ENCODE data around the gene SCUBE2. TPM values are rescaled to one million over a fixed set of nuclear protein-coding genes. Genes with fewer than 3 reads are reported as not detected.

The SCUBE2 gene
- total and polyA plus RNA-seq, 4 donors: 0.14 to 1.4 (median 0.42) TPM; not detected in 1

DNA sequence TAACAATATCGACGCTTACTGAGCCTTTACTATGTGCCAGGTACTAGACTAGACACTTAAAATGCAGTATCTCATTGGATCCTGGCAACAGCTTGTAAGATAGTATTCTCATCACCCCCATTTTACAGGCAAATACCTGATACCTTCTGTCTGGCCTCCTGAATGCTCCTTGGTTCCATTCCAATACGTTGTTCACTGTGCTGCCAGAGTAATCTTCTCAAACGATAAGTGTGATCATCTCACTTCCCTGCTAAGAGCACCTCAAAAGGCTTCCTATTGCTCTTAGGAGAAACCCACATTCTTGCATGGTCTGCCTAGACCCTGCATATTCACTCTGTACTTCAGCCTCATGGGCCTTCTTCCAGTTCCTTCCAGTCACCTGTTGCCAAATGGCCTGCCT lies 86.3 kb downstream of the SCUBE2 start:
- peaks cover 7 to 14% (median 10%) of the 10 kb centered on the region in 4 donors for H3K4me1 ChIP-seq (ENCODE audit: control insufficient read depth in 4 of 4, insufficient read depth in 4 of 4, low read length in 3 of 4)
- no peak for DNase-seq (ENCODE audit: low spot score)
- H3K4me3 ChIP-seq (ENCODE audit: low read depth in 1 of 3, low read length in 3 of 3): no peak overlapping the region

GRCh38 chr11:9004183-9004926 lies 87.0 kb downstream of the SCUBE2 start:
- 13% methylated on average over 69 of the region's 69 CpGs for WGBS
- H3K9me3 ChIP-seq (ENCODE audit: control insufficient read depth in 4 of 4, low read length in 3 of 4): no peaks in the 10 kb centered on the region
- H3K9ac ChIP-seq (ENCODE audit: low read depth in 1 of 2, low read length in 2 of 2): no peak overlapping the region
- H3K27ac ChIP-seq (ENCODE audit: low read depth in 1 of 2, low read length in 2 of 2): no peak overlapping the region
- peaks cover 0 to 10% (median 5%) of the 10 kb centered on the region in 4 donors for H3K27me3 ChIP-seq (ENCODE audit: control insufficient read depth in 4 of 4, insufficient read depth in 4 of 4, low read length in 3 of 4)
- H3K36me3 ChIP-seq (ENCODE audit: control insufficient read depth in 4 of 4, insufficient read depth in 3 of 4, low read depth in 1 of 4, low read length in 3 of 4): no peaks in the 10 kb centered on the region
- TF ChIP-seq, protein P1, sequence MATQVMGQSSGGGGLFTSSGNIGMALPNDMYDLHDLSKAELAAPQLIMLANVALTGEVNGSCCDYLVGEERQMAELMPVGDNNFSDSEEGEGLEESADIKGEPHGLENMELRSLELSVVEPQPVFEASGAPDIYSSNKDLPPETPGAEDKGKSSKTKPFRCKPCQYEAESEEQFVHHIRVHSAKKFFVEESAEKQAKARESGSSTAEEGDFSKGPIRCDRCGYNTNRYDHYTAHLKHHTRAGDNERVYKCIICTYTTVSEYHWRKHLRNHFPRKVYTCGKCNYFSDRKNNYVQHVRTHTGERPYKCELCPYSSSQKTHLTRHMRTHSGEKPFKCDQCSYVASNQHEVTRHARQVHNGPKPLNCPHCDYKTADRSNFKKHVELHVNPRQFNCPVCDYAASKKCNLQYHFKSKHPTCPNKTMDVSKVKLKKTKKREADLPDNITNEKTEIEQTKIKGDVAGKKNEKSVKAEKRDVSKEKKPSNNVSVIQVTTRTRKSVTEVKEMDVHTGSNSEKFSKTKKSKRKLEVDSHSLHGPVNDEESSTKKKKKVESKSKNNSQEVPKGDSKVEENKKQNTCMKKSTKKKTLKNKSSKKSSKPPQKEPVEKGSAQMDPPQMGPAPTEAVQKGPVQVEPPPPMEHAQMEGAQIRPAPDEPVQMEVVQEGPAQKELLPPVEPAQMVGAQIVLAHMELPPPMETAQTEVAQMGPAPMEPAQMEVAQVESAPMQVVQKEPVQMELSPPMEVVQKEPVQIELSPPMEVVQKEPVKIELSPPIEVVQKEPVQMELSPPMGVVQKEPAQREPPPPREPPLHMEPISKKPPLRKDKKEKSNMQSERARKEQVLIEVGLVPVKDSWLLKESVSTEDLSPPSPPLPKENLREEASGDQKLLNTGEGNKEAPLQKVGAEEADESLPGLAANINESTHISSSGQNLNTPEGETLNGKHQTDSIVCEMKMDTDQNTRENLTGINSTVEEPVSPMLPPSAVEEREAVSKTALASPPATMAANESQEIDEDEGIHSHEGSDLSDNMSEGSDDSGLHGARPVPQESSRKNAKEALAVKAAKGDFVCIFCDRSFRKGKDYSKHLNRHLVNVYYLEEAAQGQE (IDR thresholded peaks at IDR 0.05): no peak
- TF ChIP-seq FOXA1 (IDR thresholded peaks at IDR 0.05) (no peak), CTCF (IDR thresholded peaks at IDR 0.05; ENCODE audit: low read depth, low read length, missing input control) (no peak), EGR1 (IDR thresholded peaks at IDR 0.05; ENCODE audit: low read depth in 2 of 2) (no peak), HNF4A (conservative IDR thresholded peaks at IDR 0.05) (no peak)
- DNase-seq (ENCODE audit: low spot score): no peak
- peak overlapping the region in 1 of 3 donors; percentile 46 for H3K4me3 ChIP-seq (ENCODE audit: low read depth in 1 of 3, low read length in 3 of 3)
- H3K4me1 ChIP-seq (ENCODE audit: control insufficient read depth in 4 of 4, insufficient read depth in 4 of 4, low read length in 3 of 4): peaks cover 7 to 14% (median 10%) of the 10 kb centered on the region in 4 donors

More for the DNA sequence above, 86.3 kb downstream of the SCUBE2 start:
- no peak for TF ChIP-seq JUND (IDR thresholded peaks at IDR 0.05)
- H3K27ac ChIP-seq (ENCODE audit: low read depth in 1 of 2, low read length in 2 of 2): no peak overlapping the region
- H3K27me3 ChIP-seq (ENCODE audit: control insufficient read depth in 4 of 4, insufficient read depth in 4 of 4, low read length in 3 of 4): peaks cover 0 to 8% (median 4%) of the 10 kb centered on the region in 4 donors
- no peak overlapping the region for H3K9ac ChIP-seq (ENCODE audit: low read depth in 1 of 2, low read length in 2 of 2)
- no peaks in the 10 kb centered on the region for H3K36me3 ChIP-seq (ENCODE audit: control insufficient read depth in 4 of 4, insufficient read depth in 3 of 4, low read depth in 1 of 4, low read length in 3 of 4)
- no peaks in the 10 kb centered on the region for H3K9me3 ChIP-seq (ENCODE audit: control insufficient read depth in 4 of 4, low read length in 3 of 4)
- 84% methylated on average over 4 of the region's 4 CpGs for WGBS

- H3K27ac ChIP-seq (ENCODE audit: low read depth in 1 of 2, low read length in 2 of 2): no peak within 1 kb of the TSS
- 7% methylated on average over 83 of the region's 83 CpGs for WGBS
Observed at GRCh38 chr11:9003573-9004182, 87.7 kb downstream of the SCUBE2 start, which contains the start of gene NRIP3. TSS of gene NRIP3 (minus strand) at chr11:9004001. CDS start at chr11:9003935, 66 bp downstream.

More at GRCh38 chr11:9003573-9004182, 87.7 kb downstream of the SCUBE2 start, which contains the start of gene NRIP3:
- Histone ChIP-seq H3K27me3 (ENCODE audit: control insufficient read depth in 4 of 4, insufficient read depth in 4 of 4, low read length in 3 of 4) (peaks cover 0 to 10% (median 5%) of the 10 kb centered on the region in 4 donors), H3K4me1 (ENCODE audit: control insufficient read depth in 4 of 4, insufficient read depth in 4 of 4, low read length in 3 of 4) (peaks cover 7 to 14% (median 10%) of the 10 kb centered on the region in 4 donors), H3K4me3 (ENCODE audit: low read depth in 1 of 3, low read length in 3 of 3) (peak within 1 kb of the TSS in 2 of 3 donors; percentile 21 to 46), H3K9ac (ENCODE audit: low read depth in 1 of 2, low read length in 2 of 2) (no peak within 1 kb of the TSS), H3K36me3 (ENCODE audit: control insufficient read depth in 4 of 4, insufficient read depth in 3 of 4, low read depth in 1 of 4, low read length in 3 of 4) (no peaks in the 10 kb centered on the region), H3K9me3 (ENCODE audit: control insufficient read depth in 4 of 4, low read length in 3 of 4) (no peaks in the 10 kb centered on the region)
- no peak for TF ChIP-seq ZBTB33 (IDR thresholded peaks at IDR 0.05)
- DNase-seq (ENCODE audit: low spot score): peak; percentile 64
